H1 (cell line): ENCODE results near the gene CACNA2D3. TPM values are rescaled to one million over a fixed set of nuclear protein-coding genes. Genes with fewer than 3 reads are reported as not detected.

Experiments
- CTCF ChIA-PET: fragments of 300-600 bp; sonication (Branson Sonifier 250); formaldehyde crosslinking; loops from one replicate; lab custom pipeline; 2021; ENCODE audit not compliant: partially characterized antibody; lab: Charles Lee
- POLR2A ChIA-PET: fragments of 300-600 bp; sonication (Branson Sonifier 250); formaldehyde crosslinking; loops from one replicate; lab custom pipeline; 2021; ENCODE audit warnings: inconsistent platforms; ENCODE audit not compliant: partially characterized antibody; lab: Charles Lee
- DNase-seq, 2 experiments: peaks; one replicate each; pipeline versions ENCODE4 v3.0.0 to v3.0.0-alpha.2; 2010 to 2022; ENCODE audit warnings: low spot score in 2 of 2, low read depth in 1 of 2, mixed read lengths in 1 of 2
- FAIRE-seq: peaks from 2 replicates; lab custom pipeline; 2011; peaks lifted over from hg19 to GRCh38; lab: Jason Lieb, UNC
- H2AFZ ChIP-seq: 2 replicates; pipeline ENCODE4 v1.8.1; 2012; ENCODE audit warnings: low read length, inconsistent platforms
- H2AK5ac ChIP-seq: 2 replicates; pipeline ENCODE4 v1.6.1; 2013; ENCODE audit warnings: low read depth, low read length
- H2BK120ac ChIP-seq: replicated peaks from 2 replicates; pipeline ENCODE3; 2013; ENCODE audit warnings: low read depth, low read length, inconsistent platforms
- H2BK12ac ChIP-seq: 2 replicates; pipeline ENCODE4 v1.6.1; 2013; ENCODE audit warnings: low read depth, low read length
- H2BK15ac ChIP-seq: 2 replicates; pipeline ENCODE4 v1.6.1; 2013; ENCODE audit warnings: low read length
- H2BK20ac ChIP-seq: 2 replicates; pipeline ENCODE4 v1.6.1; 2013; ENCODE audit warnings: low read length
- H2BK5ac ChIP-seq: 2 replicates; pipeline ENCODE4 v1.6.1; 2013; ENCODE audit warnings: low read depth, low read length
- H3K14ac ChIP-seq: 2 replicates; pipeline ENCODE4 v1.6.1; 2013; ENCODE audit warnings: inconsistent platforms; ENCODE audit not compliant: insufficient read length
- H3K18ac ChIP-seq: 2 replicates; pipeline ENCODE4 v1.6.1; 2013; ENCODE audit warnings: low read length; ENCODE audit errors: extremely low read depth
- H3K23ac ChIP-seq: 2 replicates; pipeline ENCODE4 v1.6.1; 2013; ENCODE audit warnings: inconsistent platforms; ENCODE audit not compliant: insufficient read length
- H3K23me2 ChIP-seq: 2 replicates; pipeline ENCODE4 v1.6.1; 2013; ENCODE audit warnings: low read depth, low read length
- H3K27ac ChIP-seq: 2 replicates; pipeline ENCODE4 v1.6.1; 2011; ENCODE audit warnings: low read depth, low read length, inconsistent platforms
- H3K27me3 ChIP-seq, 4 experiments: replicated peaks in 1 of 4; 1 replicate in 1 of 4; 2 replicates in 3 of 4; pipeline versions ENCODE4 v1.6.1 to v1.8.1; 2011 to 2013; ENCODE audit warnings: low read length in 3 of 4, mild to moderate bottlenecking in 3 of 4, inconsistent platforms in 2 of 4, mixed read lengths in 2 of 4, moderate library complexity in 1 of 4; ENCODE audit not compliant: control insufficient read depth in 3 of 4, insufficient read depth in 3 of 4; ENCODE audit errors: extremely low read depth in 1 of 4
- H3K36me3 ChIP-seq, 4 experiments: 2 replicates each; pipeline versions ENCODE4 v1.6.1 to v1.8.1; 2011 to 2013; ENCODE audit warnings: mild to moderate bottlenecking in 4 of 4, low read length in 3 of 4, moderate library complexity in 2 of 4, control low read depth in 1 of 4, inconsistent platforms in 1 of 4; ENCODE audit not compliant: insufficient read depth in 4 of 4, control insufficient read depth in 2 of 4
- H3K4ac ChIP-seq: replicated peaks from 2 replicates; pipeline ENCODE3; 2013; ENCODE audit warnings: low read length, low read depth, mixed read lengths, inconsistent platforms; ENCODE audit not compliant: insufficient read length
- H3K4me1 ChIP-seq, 4 experiments: replicated peaks in 1 of 4; 1 replicate in 1 of 4; 2 replicates in 3 of 4; pipeline versions ENCODE4 v1.6.1 to v1.8.1; 2011 to 2013; ENCODE audit warnings: low read length in 3 of 4, inconsistent platforms in 2 of 4, mixed read lengths in 1 of 4; ENCODE audit not compliant: insufficient read depth in 4 of 4, control insufficient read depth in 3 of 4
- H3K4me2 ChIP-seq, 2 experiments: 2 replicates each; pipeline versions ENCODE4 v1.6.1 to v1.8.1; 2011 to 2013; ENCODE audit warnings: low read depth in 2 of 2, low read length in 2 of 2, control low read depth in 1 of 2, inconsistent platforms in 1 of 2, mild to moderate bottlenecking in 1 of 2; ENCODE audit not compliant: insufficient read depth in 1 of 2
- H3K4me3 ChIP-seq, 4 experiments: fragments of 200-600, 300-600 bp in 1 of 4; sonication (generic), shearing (Covaris generic), sonication (Bioruptor Twin) in 1 of 4; 2 replicates each; pipeline versions ENCODE4 v1.5.1 to v1.8.1; 2011 to 2016; ENCODE audit warnings: low read length in 4 of 4, low read depth in 3 of 4, control low read depth in 2 of 4, inconsistent platforms in 2 of 4, mild to moderate bottlenecking in 2 of 4, mixed read lengths in 1 of 4, moderate library complexity in 1 of 4; ENCODE audit not compliant: insufficient read depth in 2 of 4; ENCODE audit errors: extremely low read depth in 1 of 4
- H3K56ac ChIP-seq: replicated peaks from 2 replicates; pipeline ENCODE3; 2013; ENCODE audit warnings: low read depth, mild to moderate bottlenecking, mixed read lengths, low read length, inconsistent platforms; ENCODE audit not compliant: insufficient read length
- H3K79me1 ChIP-seq: 2 replicates; pipeline ENCODE4 v1.6.1; 2013; ENCODE audit warnings: low read depth, low read length, control low read depth
- H3K79me2 ChIP-seq, 2 experiments: 2 replicates each; pipeline versions ENCODE4 v1.6.1 to v1.8.1; 2012 to 2013; ENCODE audit warnings: low read length in 2 of 2, mild to moderate bottlenecking in 2 of 2, inconsistent platforms in 1 of 2; ENCODE audit not compliant: insufficient read depth in 2 of 2, control insufficient read depth in 1 of 2
- H3K9ac ChIP-seq, 4 experiments: replicated peaks in 1 of 4; 1 replicate in 1 of 4; 2 replicates in 3 of 4; pipeline versions ENCODE4 v1.6.1 to v1.8.1; 2011 to 2013; ENCODE audit warnings: low read depth in 3 of 4, low read length in 3 of 4, control low read depth in 2 of 4, mild to moderate bottlenecking in 2 of 4, moderate library complexity in 2 of 4, inconsistent platforms in 1 of 4; ENCODE audit errors: extremely low read depth in 1 of 4
- H3K9me3 ChIP-seq, 2 experiments: 2 replicates each; pipeline versions ENCODE4 v1.6.1 to v1.8.1; 2012 to 2013; ENCODE audit warnings: mild to moderate bottlenecking in 2 of 2, moderate library complexity in 2 of 2, control low read depth in 1 of 2, inconsistent platforms in 1 of 2, low read depth in 1 of 2, low read length in 1 of 2, mixed read lengths in 1 of 2; ENCODE audit not compliant: insufficient read depth in 2 of 2
- H4K20me1 ChIP-seq, 2 experiments: replicated peaks in 1 of 2; 2 replicates each; pipeline versions ENCODE3 to v1.8.1; 2011 to 2013; ENCODE audit warnings: inconsistent platforms in 2 of 2, low read length in 2 of 2, mild to moderate bottlenecking in 1 of 2; ENCODE audit not compliant: insufficient read depth in 2 of 2, control insufficient read depth in 1 of 2
- H4K5ac ChIP-seq: 2 replicates; pipeline ENCODE4 v1.6.1; 2013; ENCODE audit warnings: low read length, low read depth, mixed read lengths, inconsistent platforms; ENCODE audit not compliant: insufficient read length
- H4K8ac ChIP-seq: 2 replicates; pipeline ENCODE4 v1.8.0; 2013; ENCODE audit warnings: mild to moderate bottlenecking, moderate library complexity, low read length, inconsistent platforms; ENCODE audit not compliant: insufficient read depth; ENCODE audit errors: extremely low read depth
- H4K91ac ChIP-seq: replicated peaks from 2 replicates; pipeline ENCODE3; 2013; ENCODE audit warnings: low read length, mixed read lengths, inconsistent platforms; ENCODE audit not compliant: insufficient read length
- TAF1 ChIP-seq: IDR thresholded peaks from 2 replicates; pipeline ENCODE4 v1.6.1; 2011; ENCODE audit warnings: mild to moderate bottlenecking, low read depth, low read length
- WGBS, 2 experiments: shearing (Covaris generic) in 1 of 2; methylation state at CpG; one replicate each; pipeline versions ENCODE4 v1.1.6 to v1.1.7; 2013 to 2015; ENCODE audit warnings: low lambda C conversion rate in 2 of 2, mixed read lengths in 2 of 2, inconsistent platforms in 1 of 2, low coverage in 1 of 2, missing lambda C conversion rate in 1 of 2; ENCODE audit not compliant: insufficient replicate concordance in 2 of 2, insufficient coverage in 1 of 2, insufficient read length in 1 of 2; ENCODE audit errors: extremely low coverage in 1 of 2, missing lambda C conversion rate in 1 of 2; 5-methylcytosine and 5-hydroxymethylcytosine counted together
- polyA plus RNA-seq, 7 experiments: library from polyadenylated mRNA; depleted of rRNA in 3 of 7; stranded (reverse) in 5 of 7; unstranded in 2 of 7; fragments of >200 nt in 5 of 7; fragments of 200-250 nt in 2 of 7; gene quantifications; 1 replicate in 5 of 7; 2 replicates in 1 of 7; 4 replicates in 1 of 7; pipeline versions ENCODE4 v1.2.1 to v1.2.3, GENCODE V29; 2011 to 2013; ENCODE audit warnings: missing spikeins in 2 of 7, mixed read lengths in 2 of 7
- total RNA-seq: library from RNA; stranded (reverse); fragmentation: NEBNext Ultra II Directional; extraction: Animal tissue kit (Norgen Biotek cat#: 25700); gene quantifications from 2 replicates; pipeline ENCODE4 v1.2.1, GENCODE V29; 2021

CACNA2D3 gene
- total and polyA plus RNA-seq, 2 of the 8 experiments (the other 6 are each of a cell fraction or from before 2014, with no cell fraction given) = 1.5 to 1.8 TPM

DNA sequence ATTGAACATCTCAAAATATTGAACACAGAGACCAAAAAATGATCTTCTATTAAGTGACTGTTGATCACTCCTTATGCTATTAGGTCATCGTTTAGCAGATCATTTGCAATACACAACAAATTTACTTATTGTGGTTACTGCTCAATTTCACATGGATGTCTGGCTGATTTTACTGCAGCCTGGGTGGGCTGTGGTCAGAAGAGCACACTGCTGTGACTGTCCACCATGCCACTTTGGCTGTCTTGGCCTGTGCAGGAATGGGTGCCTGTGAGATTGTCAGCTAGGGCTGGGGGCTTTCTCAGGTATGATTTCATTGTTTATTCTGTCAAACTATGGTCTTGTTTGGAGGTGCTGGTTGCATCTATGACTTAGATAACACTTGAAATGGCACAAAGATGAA is 885.6 kb downstream of the CACNA2D3 start:
- H3K36me3 ChIP-seq = no peaks in the 10 kb centered on the region
- H3K4ac ChIP-seq = no peak overlapping the region
- no peak overlapping the region for H3K18ac ChIP-seq
- ChIA-PET POLR2A (no interaction called here), CTCF (no interaction called here)
- H2BK20ac ChIP-seq = no peak overlapping the region
- no peak overlapping the region for H3K4me2 ChIP-seq
- no peaks in the 10 kb centered on the region for H3K79me1 ChIP-seq
- H2BK120ac ChIP-seq = peak overlapping the region; percentile 51
- H4K8ac ChIP-seq = no peak overlapping the region
- FAIRE-seq (no peak), DNase-seq (no peak)
- TF ChIP-seq TAF1 = no peak
- H3K14ac ChIP-seq = no peak overlapping the region
- H2BK15ac ChIP-seq = no peak overlapping the region
- no peaks in the 10 kb centered on the region; the same call in 1 of the 2 replicates for H3K23me2 ChIP-seq
- H3K27me3 ChIP-seq = no peaks in the 10 kb centered on the region
- no peak overlapping the region for H4K91ac ChIP-seq
- H2AFZ ChIP-seq = no peak overlapping the region
- no peaks in the 10 kb centered on the region for H3K79me2 ChIP-seq
- no peak overlapping the region for H3K56ac ChIP-seq
- WGBS, 2 experiments = 84% methylated on average over 1 of the region's 1 CpG; no CpG with 5 or more reads in 1 of the 2 experiments
- H3K9ac ChIP-seq = no peak overlapping the region
- H2AK5ac ChIP-seq = no peak overlapping the region
- no peak overlapping the region for H3K27ac ChIP-seq
- peaks cover 2 to 9% (median 5%) of the 10 kb centered on the region in 4 experiments; a peak in 6 of 7 replicates for H3K4me1 ChIP-seq
- H2BK5ac ChIP-seq = no peak overlapping the region
- no peak overlapping the region for H2BK12ac ChIP-seq
- no peak overlapping the region for H3K4me3 ChIP-seq
- no peak overlapping the region for H4K5ac ChIP-seq
- no peaks in the 10 kb centered on the region for H3K9me3 ChIP-seq
- no peaks in the 10 kb centered on the region for H4K20me1 ChIP-seq
- no peak overlapping the region for H3K23ac ChIP-seq
